Stimulated activated CD8-positive, alpha-beta memory T cell treated with anti-CD3 and anti-CD28 coated beads, Interleukin-2, amount 100 ng/mL, for 48 hours (primary cell): Measurements from ENCODE around the gene NPW.
A peak's percentile ranks its signal among the peaks of the same experiment; 100 is the strongest.

ENCODE experiments used
- DNase-seq, 2 donors: peaks; one replicate each; pipeline ENCODE4 v3.0.0-alpha.2; 2020; ENCODE audit warnings: low read depth in 2 of 2

NPW gene

GRCh38 chr16:1984347-1985225, 35.0 kb upstream of the NPW start:
- no peak for DNase-seq

GRCh38 chr16:1985466-1986150, 34.0 kb upstream of the NPW start:
- no peak for DNase-seq

GRCh38 chr16:1987198-1987597, 32.4 kb upstream of the NPW start:
- DNase-seq: no peak

- no peak for DNase-seq
Observed at GRCh38 chr16:1989209-1990100, 30.1 kb upstream of the NPW start, which contains the start of gene SYNGR3. TSS of gene SYNGR3 (plus strand) at chr16:1989970. CDS start at chr16:1990103, 133 bp downstream.

GRCh38 chr16:1990101-1990350, 29.6 kb upstream of the NPW start:
- no peak for DNase-seq

- no peak for DNase-seq
Observed at GRCh38 chr16:1990351-1991134, 29.0 kb upstream of the NPW start.

- DNase-seq: no peak
Observed at GRCh38 chr16:1991135-1991551, 28.4 kb upstream of the NPW start.

- no peak for DNase-seq
Observed at GRCh38 chr16:1991588-1991947, 28.0 kb upstream of the NPW start.

GRCh38 chr16:1991948-1992703, 27.5 kb upstream of the NPW start:
- DNase-seq: peak; percentile 97 to 98

- no peak for DNase-seq
Observed at GRCh38 chr16:1992704-1993317, 26.8 kb upstream of the NPW start.

- DNase-seq: no peak
Observed at GRCh38 chr16:1993731-1994131, 25.9 kb upstream of the NPW start.

- no peak for DNase-seq
Observed at GRCh38 chr16:1997494-1998359, 21.9 kb upstream of the NPW start.

- no peak for DNase-seq
Observed at GRCh38 chr16:1998360-1998835, 21.2 kb upstream of the NPW start.

- DNase-seq: no peak
Observed at GRCh38 chr16:1998852-1999801, 20.5 kb upstream of the NPW start.

- DNase-seq: no peak
Observed at GRCh38 chr16:1999866-2000514, 19.6 kb upstream of the NPW start.

- DNase-seq: no peak
Observed at GRCh38 chr16:2001035-2001434, 18.6 kb upstream of the NPW start.
